GM12865 (cell line): ENCODE data around the gene MAP2K3.

ENCODE experiments used
- DNase-seq: peaks from one replicate; pipeline ENCODE4 v3.0.0; 2010; ENCODE audit warnings: low read depth
- H3K4me3 ChIP-seq: 2 replicates; pipeline ENCODE4 v1.5.1; 2011; ENCODE audit warnings: mild to moderate bottlenecking, low read depth, low read length, control low read depth
- TF ChIP-seq, protein P1 (sequence below): IDR thresholded peaks from 2 replicates; pipeline ENCODE4 v1.5.1; 2011; ENCODE audit warnings: low read length, control low read depth, low read depth, inconsistent platforms; ENCODE audit not compliant: insufficient read depth; ENCODE audit errors: missing control alignments

Gene MAP2K3

DNA sequence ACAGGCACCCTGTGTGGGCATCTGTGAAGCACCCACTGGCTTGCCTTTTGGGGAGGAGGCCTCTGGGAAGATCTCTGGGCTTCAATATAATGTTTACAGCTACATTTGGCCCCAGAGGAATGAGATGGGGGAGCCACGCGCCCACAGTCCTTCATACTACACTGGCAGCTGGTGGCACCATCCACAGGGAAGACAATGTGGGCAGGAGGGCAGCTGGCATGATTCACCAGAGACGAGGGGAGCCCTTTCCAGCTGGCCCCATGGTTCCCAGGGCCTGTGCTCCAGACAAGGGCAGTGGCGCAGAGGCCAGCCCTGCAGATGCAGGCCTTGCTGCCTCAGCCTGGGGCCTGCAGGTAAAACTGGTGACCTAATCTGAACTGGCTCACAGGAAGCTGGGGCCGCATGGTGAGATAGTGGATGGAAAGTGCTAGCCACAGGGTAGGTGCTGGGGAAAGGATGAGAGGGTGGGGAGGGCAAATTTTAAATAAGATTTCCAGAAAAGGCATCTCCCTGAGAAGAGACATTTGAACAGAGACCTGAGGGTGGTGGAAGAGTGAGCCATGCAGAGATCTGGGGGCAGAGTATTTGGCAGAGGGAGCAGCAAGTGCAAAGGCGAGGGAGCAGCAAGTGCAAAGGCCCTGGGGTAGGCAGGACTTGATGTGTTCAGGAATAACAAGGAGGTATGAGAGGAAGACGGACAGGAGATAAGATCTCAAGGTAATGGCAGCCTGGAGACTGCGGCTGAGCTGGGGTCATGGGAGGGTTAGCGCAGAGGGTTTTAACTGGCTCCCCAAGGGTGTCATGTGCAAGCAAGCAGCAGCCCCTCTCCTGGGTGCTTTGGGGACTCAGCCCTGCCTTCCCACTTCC is 79.5 kb downstream of the MAP2K3 start:
- no peak for DNase-seq
- TF ChIP-seq, protein P1, sequence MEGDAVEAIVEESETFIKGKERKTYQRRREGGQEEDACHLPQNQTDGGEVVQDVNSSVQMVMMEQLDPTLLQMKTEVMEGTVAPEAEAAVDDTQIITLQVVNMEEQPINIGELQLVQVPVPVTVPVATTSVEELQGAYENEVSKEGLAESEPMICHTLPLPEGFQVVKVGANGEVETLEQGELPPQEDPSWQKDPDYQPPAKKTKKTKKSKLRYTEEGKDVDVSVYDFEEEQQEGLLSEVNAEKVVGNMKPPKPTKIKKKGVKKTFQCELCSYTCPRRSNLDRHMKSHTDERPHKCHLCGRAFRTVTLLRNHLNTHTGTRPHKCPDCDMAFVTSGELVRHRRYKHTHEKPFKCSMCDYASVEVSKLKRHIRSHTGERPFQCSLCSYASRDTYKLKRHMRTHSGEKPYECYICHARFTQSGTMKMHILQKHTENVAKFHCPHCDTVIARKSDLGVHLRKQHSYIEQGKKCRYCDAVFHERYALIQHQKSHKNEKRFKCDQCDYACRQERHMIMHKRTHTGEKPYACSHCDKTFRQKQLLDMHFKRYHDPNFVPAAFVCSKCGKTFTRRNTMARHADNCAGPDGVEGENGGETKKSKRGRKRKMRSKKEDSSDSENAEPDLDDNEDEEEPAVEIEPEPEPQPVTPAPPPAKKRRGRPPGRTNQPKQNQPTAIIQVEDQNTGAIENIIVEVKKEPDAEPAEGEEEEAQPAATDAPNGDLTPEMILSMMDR: no peak

More for the DNA sequence above, 79.5 kb downstream of the MAP2K3 start:
- H3K4me3 ChIP-seq: no peak overlapping the region
